HepG2 (cell line): Measurements from ENCODE around the gene PRR36. TPM values are rescaled to one million over a fixed set of nuclear protein-coding genes. Genes with fewer than 3 reads are reported as not detected.

ENCODE experiments used
- ATF1 ChIP-seq: IDR thresholded peaks from 2 replicates; pipeline ENCODE4 v1.6.1; 2016; ENCODE audit warnings: mild to moderate bottlenecking, control low read depth
- ATRX ChIP-seq: sonication (generic); formaldehyde crosslinking; IDR thresholded peaks from 2 replicates; pipeline ENCODE4 v1.4.0; 2020; ENCODE audit warnings: missing genetic modification reagents, borderline replicate concordance
- EED ChIP-seq: sonication (generic); formaldehyde crosslinking; IDR thresholded peaks from 2 replicates; pipeline ENCODE4 v1.5.0; 2020; ENCODE audit warnings: mild to moderate bottlenecking, missing genetic modification reagents
- ETV5 ChIP-seq: IDR thresholded peaks from 2 replicates; pipeline ENCODE4 v1.6.1; 2018; ENCODE audit warnings: missing biosample characterization, missing genetic modification reagents, inconsistent platforms, borderline replicate concordance
- GZF1 ChIP-seq: sonication (generic); formaldehyde crosslinking; IDR thresholded peaks from 2 replicates; pipeline ENCODE4 v1.5.1; 2020; ENCODE audit warnings: mild to moderate bottlenecking, missing genetic modification reagents
- SNRNP70 ChIP-seq: fragments of 200-400 bp; formaldehyde crosslinking; IDR thresholded peaks from 2 replicates; pipeline ENCODE4 v1.6.1; 2017; ENCODE audit warnings: mild to moderate bottlenecking, low read depth, low read length, moderate library complexity
- SOX6 ChIP-seq, 2 experiments: fragments of 450-650 bp in 1 of 2; sonication (generic) in 1 of 2; formaldehyde crosslinking in 1 of 2; IDR thresholded peaks; 2 replicates each; pipeline versions ENCODE4 v1.4.0 to v1.6.1; 2017 to 2020; ENCODE audit warnings: antibody characterized with exemption in 1 of 2, mild to moderate bottlenecking in 1 of 2, missing genetic modification reagents in 1 of 2
- SP1 ChIP-seq, 2 experiments: fragments of 450-650 bp in 1 of 2; sonication (generic) in 1 of 2; formaldehyde crosslinking in 1 of 2; IDR thresholded peaks; 2 replicates each; pipeline versions ENCODE4 v1.4.0 to v1.6.1; 2016 to 2020; ENCODE audit warnings: missing genetic modification reagents in 1 of 2
- TBX3 ChIP-seq: fragments of 450-650 bp; IDR thresholded peaks from 2 replicates; pipeline ENCODE4 v1.6.1; 2017; ENCODE audit warnings: antibody characterized with exemption, mild to moderate bottlenecking, inconsistent platforms, borderline replicate concordance
- TEAD3 ChIP-seq: optimal IDR thresholded peaks from 2 replicates; pipeline ENCODE3; 2016; ENCODE audit warnings: borderline replicate concordance
- THAP11 ChIP-seq: IDR thresholded peaks from 2 replicates; pipeline ENCODE4 v1.6.1; 2016; ENCODE audit warnings: missing biosample characterization, missing genetic modification reagents
- ZBTB21 ChIP-seq: sonication (generic); formaldehyde crosslinking; IDR thresholded peaks from 2 replicates; pipeline ENCODE4 v1.4.0; 2020; ENCODE audit warnings: missing genetic modification reagents
- ZFP82 ChIP-seq: sonication (generic); formaldehyde crosslinking; IDR thresholded peaks from 2 replicates; pipeline ENCODE4 v1.5.1; 2020; ENCODE audit warnings: mild to moderate bottlenecking, missing genetic modification reagents, borderline replicate concordance
- ZFX ChIP-seq: sonication (generic); formaldehyde crosslinking; IDR thresholded peaks from 2 replicates; pipeline ENCODE4 v1.4.0; 2020; ENCODE audit warnings: mild to moderate bottlenecking, low read depth, missing genetic modification reagents, moderate library complexity
- ZNF143 ChIP-seq: sonication (generic); formaldehyde crosslinking; IDR thresholded peaks from 2 replicates; pipeline ENCODE4 v1.4.0; 2020; ENCODE audit warnings: missing genetic modification reagents
- ZNF496 ChIP-seq: sonication (generic); formaldehyde crosslinking; IDR thresholded peaks from 2 replicates; pipeline ENCODE4 v1.8.1; 2023; ENCODE audit warnings: mild to moderate bottlenecking, moderate library complexity, missing genetic modification reagents; ENCODE audit not compliant: insufficient replicate concordance
- ZNF530 ChIP-seq: sonication (generic); formaldehyde crosslinking; IDR thresholded peaks from 2 replicates; pipeline ENCODE4 v1.5.0; 2020; ENCODE audit warnings: low read depth, mild to moderate bottlenecking, missing genetic modification reagents
- ZNF543 ChIP-seq: sonication (generic); formaldehyde crosslinking; IDR thresholded peaks from 2 replicates; pipeline ENCODE4 v1.4.0; 2020; ENCODE audit warnings: mild to moderate bottlenecking, missing genetic modification reagents
- ZNF547 ChIP-seq: sonication (generic); formaldehyde crosslinking; IDR thresholded peaks from 2 replicates; pipeline ENCODE4 v1.5.1; 2020; ENCODE audit warnings: mild to moderate bottlenecking, missing genetic modification reagents
- ZSCAN25 ChIP-seq: sonication (generic); formaldehyde crosslinking; IDR thresholded peaks from 2 replicates; pipeline ENCODE4 v1.8.0; 2022; ENCODE audit warnings: mild to moderate bottlenecking, missing genetic modification reagents
- polyA plus RNA-seq, 8 experiments: library from polyadenylated mRNA; depleted of rRNA in 3 of 8; stranded (reverse) in 7 of 8; unstranded in 1 of 8; fragments of >200 nt; fragmentation: Illumina TruSeq in 4 of 8; extraction: Trizol in 4 of 8; gene quantifications; 2 replicates each; pipeline versions ENCODE4 v1.2.1 to v1.2.3, GENCODE V29; 2011 to 2016; ENCODE audit warnings: low read depth in 4 of 8, missing spikeins in 1 of 8, mixed read lengths in 1 of 8; ENCODE audit not compliant: insufficient read depth in 1 of 8
- total RNA-seq, 5 experiments: library from RNA; depleted of rRNA; stranded (reverse); fragments of >200 nt; fragmentation: Illumina TruSeq; extraction: Trizol; gene quantifications; 2 replicates each; pipeline ENCODE4 v1.2.3, GENCODE V29; 2016; ENCODE audit warnings: low read depth in 1 of 5
- TF ChIP-seq, protein P1 (sequence below): sonication (generic); formaldehyde crosslinking; IDR thresholded peaks from 2 replicates; pipeline ENCODE4 v1.5.0; 2020; ENCODE audit warnings: missing genetic modification reagents
- TF ChIP-seq, protein P2 (sequence below): sonication (generic); formaldehyde crosslinking; IDR thresholded peaks from 2 replicates; pipeline ENCODE4 v1.5.0; 2020; ENCODE audit warnings: missing genetic modification reagents
- TF ChIP-seq, protein P3 (sequence below): sonication (generic); formaldehyde crosslinking; IDR thresholded peaks from 2 replicates; pipeline ENCODE4 v1.4.0; 2020; ENCODE audit warnings: low read depth, mild to moderate bottlenecking, missing genetic modification reagents

PRR36 gene
- total and polyA plus RNA-seq, 2 of the 13 experiments (the other 11 are each of a cell fraction or from before 2014, with no cell fraction given), result 0.07 to 0.17 TPM

DNA sequence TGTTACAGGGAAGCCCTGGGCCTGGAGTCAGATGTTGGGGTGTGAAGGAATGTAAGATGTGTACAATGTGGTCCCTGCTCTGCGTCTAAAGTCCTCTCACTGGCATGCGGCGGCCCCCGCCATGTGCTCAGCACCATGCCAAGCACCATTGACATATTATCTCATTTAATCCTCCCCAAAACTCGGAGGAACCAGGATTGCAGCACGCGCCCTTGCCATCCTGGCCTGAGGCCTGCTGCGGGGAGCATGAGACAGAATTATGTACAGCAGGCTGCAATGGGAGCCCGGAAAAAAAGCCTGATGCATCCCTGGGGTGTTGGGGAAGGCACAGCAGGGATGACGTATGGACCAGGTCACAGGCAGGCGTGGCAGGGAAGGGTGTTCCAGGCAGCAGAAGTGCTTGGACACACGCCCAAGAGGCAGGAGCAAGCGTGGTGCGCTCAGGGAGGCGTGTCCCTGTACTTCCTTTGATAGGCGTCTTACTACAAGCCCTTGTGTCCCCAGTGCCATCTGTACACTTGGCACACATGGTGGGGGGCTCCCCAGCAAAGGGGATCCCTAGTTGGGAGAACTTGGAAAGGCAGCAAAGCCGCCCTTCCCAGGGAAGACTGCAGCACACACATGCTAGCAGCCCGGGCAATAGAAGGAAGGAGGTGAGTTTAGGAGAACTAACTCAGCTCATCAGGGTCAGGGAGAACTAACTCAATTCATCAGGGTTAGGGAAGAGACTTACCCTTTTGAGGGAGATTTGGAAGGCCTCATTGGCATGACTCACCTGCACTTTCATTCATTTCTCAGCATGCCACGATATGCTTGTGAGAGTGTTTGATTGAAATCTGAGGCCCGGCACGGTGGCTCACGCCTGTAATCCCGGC, 40.7 kb downstream of the PRR36 start (continued):
- no peak for TF ChIP-seq ZFP82 (CRISPR knock-in tag)
- no peak for TF ChIP-seq ZBTB21 (CRISPR knock-in tag)
- 0 out of 2 replicates have a peak, but pooled peaks have one; percentile 13 for TF ChIP-seq THAP11
- peak; percentile 71 for TF ChIP-seq TEAD3 (CRISPR knock-in tag)
- TF ChIP-seq, protein P1, sequence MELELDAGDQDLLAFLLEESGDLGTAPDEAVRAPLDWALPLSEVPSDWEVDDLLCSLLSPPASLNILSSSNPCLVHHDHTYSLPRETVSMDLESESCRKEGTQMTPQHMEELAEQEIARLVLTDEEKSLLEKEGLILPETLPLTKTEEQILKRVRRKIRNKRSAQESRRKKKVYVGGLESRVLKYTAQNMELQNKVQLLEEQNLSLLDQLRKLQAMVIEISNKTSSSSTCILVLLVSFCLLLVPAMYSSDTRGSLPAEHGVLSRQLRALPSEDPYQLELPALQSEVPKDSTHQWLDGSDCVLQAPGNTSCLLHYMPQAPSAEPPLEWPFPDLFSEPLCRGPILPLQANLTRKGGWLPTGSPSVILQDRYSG (CRISPR knock-in tag), result no peak
- no peak for TF ChIP-seq ZSCAN25
- TF ChIP-seq ZNF547, result 0 out of 2 replicates have a peak, but pooled peaks have one; percentile 27
- TF ChIP-seq GZF1 (CRISPR knock-in tag), result no peak
- no peak for TF ChIP-seq SNRNP70
- 0 out of 2 replicates have a peak, but pooled peaks have one; percentile 35 for TF ChIP-seq ZNF543 (CRISPR knock-in tag)
- TF ChIP-seq SOX6 (IDR thresholded peaks at IDR 0.05), result no peak
- peak; percentile 34; the same call in 1 of the 2 replicates for TF ChIP-seq SOX6 (CRISPR knock-in tag; IDR thresholded peaks at IDR 0.05)
- TF ChIP-seq, protein P2, sequence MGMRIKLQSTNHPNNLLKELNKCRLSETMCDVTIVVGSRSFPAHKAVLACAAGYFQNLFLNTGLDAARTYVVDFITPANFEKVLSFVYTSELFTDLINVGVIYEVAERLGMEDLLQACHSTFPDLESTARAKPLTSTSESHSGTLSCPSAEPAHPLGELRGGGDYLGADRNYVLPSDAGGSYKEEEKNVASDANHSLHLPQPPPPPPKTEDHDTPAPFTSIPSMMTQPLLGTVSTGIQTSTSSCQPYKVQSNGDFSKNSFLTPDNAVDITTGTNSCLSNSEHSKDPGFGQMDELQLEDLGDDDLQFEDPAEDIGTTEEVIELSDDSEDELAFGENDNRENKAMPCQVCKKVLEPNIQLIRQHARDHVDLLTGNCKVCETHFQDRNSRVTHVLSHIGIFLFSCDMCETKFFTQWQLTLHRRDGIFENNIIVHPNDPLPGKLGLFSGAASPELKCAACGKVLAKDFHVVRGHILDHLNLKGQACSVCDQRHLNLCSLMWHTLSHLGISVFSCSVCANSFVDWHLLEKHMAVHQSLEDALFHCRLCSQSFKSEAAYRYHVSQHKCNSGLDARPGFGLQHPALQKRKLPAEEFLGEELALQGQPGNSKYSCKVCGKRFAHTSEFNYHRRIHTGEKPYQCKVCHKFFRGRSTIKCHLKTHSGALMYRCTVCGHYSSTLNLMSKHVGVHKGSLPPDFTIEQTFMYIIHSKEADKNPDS (CRISPR knock-in tag), result no peak
- peak; percentile 46; the same call in 1 of the 2 replicates for TF ChIP-seq TBX3
- TF ChIP-seq ETV5 (CRISPR knock-in tag), result no peak
- TF ChIP-seq ZNF530 (CRISPR knock-in tag), result no peak
- no peak for TF ChIP-seq ZNF143 (CRISPR knock-in tag)
- TF ChIP-seq, protein P3, sequence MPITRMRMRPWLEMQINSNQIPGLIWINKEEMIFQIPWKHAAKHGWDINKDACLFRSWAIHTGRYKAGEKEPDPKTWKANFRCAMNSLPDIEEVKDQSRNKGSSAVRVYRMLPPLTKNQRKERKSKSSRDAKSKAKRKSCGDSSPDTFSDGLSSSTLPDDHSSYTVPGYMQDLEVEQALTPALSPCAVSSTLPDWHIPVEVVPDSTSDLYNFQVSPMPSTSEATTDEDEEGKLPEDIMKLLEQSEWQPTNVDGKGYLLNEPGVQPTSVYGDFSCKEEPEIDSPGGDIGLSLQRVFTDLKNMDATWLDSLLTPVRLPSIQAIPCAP (CRISPR knock-in tag), result no peak
- peak; percentile 33; the same call in 1 of the 2 replicates for TF ChIP-seq ZFX (CRISPR knock-in tag)
- no peak for TF ChIP-seq SP1 (IDR thresholded peaks at IDR 0.05)
- TF ChIP-seq SP1 (CRISPR knock-in tag; IDR thresholded peaks at IDR 0.05), result no peak
- TF ChIP-seq ATF1 (CRISPR knock-in tag), result no peak
- no peak for TF ChIP-seq ATRX
- TF ChIP-seq ZNF496 (CRISPR knock-in tag), result no peak
- no peak for TF ChIP-seq EED (CRISPR knock-in tag)
